Measurements from ENCODE around the gene ULBP1.
"Not testable (repeated sequence)": the region's sequence is repeated elsewhere in the genome, so short reads cannot be mapped to it uniquely, and the experiment has no call there.

The ULBP1 gene

GRCh38 chr6:149990661-149991471, 27.1 kb downstream of the ULBP1 start:
- Histone ChIP-seq H3K27me3 (peaks cover 3 to 96% of the 10 kb centered on the region in 2 donors), H3K4me3 (peak overlapping the region in 1 of 2 donors; percentile 12), H3K9me3 (peaks cover 0 to 27% (median 11%) of the 10 kb centered on the region in 3 donors), H3K4me1 (peaks cover 0 to 23% (median 15%) of the 10 kb centered on the region in 4 donors), H3K27ac (no peak overlapping the region), H3K36me3 (no peaks in the 10 kb centered on the region)
- no peak for TF ChIP-seq CTCF (IDR thresholded peaks at IDR 0.05)
- peak in 1 of 2 donors; percentile 47 for DNase-seq
- intact Hi-C loops (cut with DNase I; ENCODE audit: low total_unique reads): no loop called here

GRCh38 chr6:149991472-149991795, 27.7 kb downstream of the ULBP1 start:
- H3K4me3 ChIP-seq; H3K27ac ChIP-seq; intact Hi-C loops (cut with DNase I; ENCODE audit: low total_unique reads); H3K36me3 ChIP-seq: not testable (repeated sequence)
- peaks cover 3 to 96% of the 10 kb centered on the region in 2 donors for H3K27me3 ChIP-seq
- peaks cover 0 to 27% (median 11%) of the 10 kb centered on the region in 3 donors for H3K9me3 ChIP-seq
- peak in 1 of 2 donors; percentile 29 for DNase-seq
- H3K4me1 ChIP-seq: peaks cover 0 to 23% (median 15%) of the 10 kb centered on the region in 4 donors

GRCh38 chr6:149991838-149992237, 28.1 kb downstream of the ULBP1 start:
- Histone ChIP-seq H3K36me3 (no peaks in the 10 kb centered on the region), H3K4me1 (peaks cover 0 to 23% (median 15%) of the 10 kb centered on the region in 4 donors), H3K9me3 (peaks cover 0 to 26% (median 11%) of the 10 kb centered on the region in 3 donors), H3K4me3 (no peak overlapping the region), H3K27me3 (peaks cover 3 to 96% of the 10 kb centered on the region in 2 donors), H3K27ac (no peak overlapping the region)
- TF ChIP-seq CTCF (IDR thresholded peaks at IDR 0.05): no peak
- DNase-seq: no peak
- intact Hi-C loops (cut with DNase I; ENCODE audit: low total_unique reads): no loop called here

GRCh38 chr6:149995235-149995750, 31.6 kb downstream of the ULBP1 start:
- no peaks in the 10 kb centered on the region for H3K36me3 ChIP-seq
- TF ChIP-seq CTCF (IDR thresholded peaks at IDR 0.05): no peak
- intact Hi-C loops (cut with DNase I; ENCODE audit: low total_unique reads): no loop called here
- H3K27ac ChIP-seq: no peak overlapping the region
- no peaks in the 10 kb centered on the region for H3K9me3 ChIP-seq
- peaks cover 0 to 90% of the 10 kb centered on the region in 2 donors for H3K27me3 ChIP-seq
- H3K4me3 ChIP-seq: no peak overlapping the region
- peaks cover 0 to 12% (median 10%) of the 10 kb centered on the region in 4 donors for H3K4me1 ChIP-seq
- DNase-seq: no peak

- H3K4me3 ChIP-seq: no peak overlapping the region
- no peak overlapping the region for H3K27ac ChIP-seq
- H3K36me3 ChIP-seq: no peaks in the 10 kb centered on the region
- no peak for DNase-seq
- no peak for TF ChIP-seq CTCF (IDR thresholded peaks at IDR 0.05)
- H3K9me3 ChIP-seq: no peaks in the 10 kb centered on the region
- H3K4me1 ChIP-seq: peaks cover 0 to 5% (median 4%) of the 10 kb centered on the region in 4 donors
- peaks cover 0 to 88% of the 10 kb centered on the region in 2 donors for H3K27me3 ChIP-seq
- intact Hi-C loops (cut with DNase I; ENCODE audit: low total_unique reads): no loop called here
Observed at GRCh38 chr6:149995971-149996370, 32.2 kb downstream of the ULBP1 start.

- DNase-seq: no peak
- Histone ChIP-seq H3K27ac (no peak overlapping the region), H3K27me3 (peaks cover 0 to 91% of the 10 kb centered on the region in 2 donors), H3K36me3 (no peaks in the 10 kb centered on the region), H3K4me1 (peaks cover 0 to 7% (median 5%) of the 10 kb centered on the region in 4 donors), H3K4me3 (no peak overlapping the region), H3K9me3 (no peaks in the 10 kb centered on the region)
- no peak for TF ChIP-seq CTCF (IDR thresholded peaks at IDR 0.05)
- intact Hi-C loops (cut with DNase I; ENCODE audit: low total_unique reads): no loop called here
Observed at GRCh38 chr6:149999636-150000035, 35.9 kb downstream of the ULBP1 start.

Data from tibial artery (tissue), 4 donors.